Stimulated activated CD4-positive, alpha-beta T cell treated with anti-CD3 and anti-CD28 coated beads, Interleukin-15, amount 100 ng/mL, for 48 hours (primary cell): Measurements from ENCODE around the gene GGCT.
"Not testable (repeated sequence)": the region's sequence is repeated elsewhere in the genome, so short reads cannot be mapped to it uniquely, and the experiment has no call there.

Experiments used
- DNase-seq, 2 donors: peaks; one replicate each; pipeline ENCODE4 v3.0.0-alpha.2; 2020; ENCODE audit warnings: low read depth in 2 of 2

The GGCT gene, protein sequence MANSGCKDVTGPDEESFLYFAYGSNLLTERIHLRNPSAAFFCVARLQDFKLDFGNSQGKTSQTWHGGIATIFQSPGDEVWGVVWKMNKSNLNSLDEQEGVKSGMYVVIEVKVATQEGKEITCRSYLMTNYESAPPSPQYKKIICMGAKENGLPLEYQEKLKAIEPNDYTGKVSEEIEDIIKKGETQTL

GRCh38 chr7:30504301-30505173, at the start of gene GGCT:
Gene GGCT (minus strand): TSS chr7:30504829. CDS start chr7:30504709, 120 bp downstream.
- peak; percentile 95 to 96 for DNase-seq

- DNase-seq: no peak
Observed at GRCh38 chr7:30553546-30553945, 48.9 kb upstream of the GGCT start.

DNA sequence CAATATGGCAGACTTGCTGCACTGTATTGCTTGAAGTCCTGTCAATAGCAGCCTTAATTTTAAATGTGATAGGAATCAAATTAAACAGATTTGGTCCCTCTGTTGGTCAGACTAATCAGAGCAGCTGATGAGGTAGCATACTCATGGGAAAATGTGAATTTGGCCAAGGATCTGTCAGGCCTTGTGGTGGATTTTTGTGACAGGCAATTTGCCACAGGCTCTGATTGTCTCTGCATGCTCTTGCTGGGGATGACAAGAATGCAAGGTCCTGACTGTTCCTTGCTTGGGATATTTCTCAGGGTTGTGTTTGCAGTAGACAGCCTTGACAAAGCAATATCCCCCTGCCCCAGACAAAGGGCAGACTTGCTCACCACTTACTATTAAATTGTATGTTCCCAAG, 48.5 kb upstream of the GGCT start:
- DNase-seq: no peak

DNA sequence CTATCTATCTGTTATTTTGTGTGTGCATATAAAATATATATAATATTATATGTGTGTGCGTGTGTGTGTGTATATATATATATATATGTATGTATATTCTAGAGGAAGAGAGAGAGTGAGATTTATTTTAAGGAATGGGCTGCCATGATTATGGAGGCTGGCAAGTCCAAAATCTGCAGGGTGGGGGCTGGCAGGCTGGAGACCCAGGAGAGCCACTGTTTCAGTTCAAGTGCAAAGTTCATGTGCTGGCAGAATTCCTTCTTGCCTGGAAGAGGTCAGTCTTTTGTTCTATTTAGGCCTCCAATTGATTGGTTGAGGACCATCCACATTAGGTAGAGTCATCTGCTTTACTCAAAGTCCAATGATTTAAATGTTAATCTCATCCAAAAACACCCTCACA, 47.7 kb upstream of the GGCT start:
- DNase-seq: no peak

DNA sequence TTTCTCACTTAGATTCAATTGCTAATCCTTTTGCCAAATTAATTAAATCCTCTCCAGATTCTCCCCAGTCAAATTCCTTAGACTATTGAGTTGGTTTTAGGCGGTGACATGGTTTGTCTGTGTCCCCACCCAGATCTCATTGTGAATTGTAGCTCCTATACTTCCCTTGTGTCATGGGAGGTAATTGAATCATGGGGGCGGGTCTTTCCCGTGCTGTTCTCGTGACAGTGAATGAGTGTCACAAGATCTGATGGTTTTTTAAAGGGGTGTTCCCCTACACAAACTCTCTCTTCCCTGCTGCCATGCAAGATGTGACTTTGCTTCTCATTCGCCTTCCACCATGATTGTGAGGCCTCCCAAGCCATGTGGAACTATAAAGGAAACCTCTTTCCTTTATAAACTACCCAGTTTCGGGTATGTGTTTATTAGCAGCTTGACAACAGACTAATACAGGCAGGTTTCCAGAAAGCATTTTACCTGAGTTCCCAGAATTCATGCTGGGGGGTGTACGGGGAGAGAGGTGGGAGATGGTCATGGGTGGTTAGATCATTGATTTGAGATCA, 45.4 kb upstream of the GGCT start:
- DNase-seq: no peak

GRCh38 chr7:30548845-30549244, 44.2 kb upstream of the GGCT start:
- peak in 1 of 2 donors; percentile 15 for DNase-seq

DNA sequence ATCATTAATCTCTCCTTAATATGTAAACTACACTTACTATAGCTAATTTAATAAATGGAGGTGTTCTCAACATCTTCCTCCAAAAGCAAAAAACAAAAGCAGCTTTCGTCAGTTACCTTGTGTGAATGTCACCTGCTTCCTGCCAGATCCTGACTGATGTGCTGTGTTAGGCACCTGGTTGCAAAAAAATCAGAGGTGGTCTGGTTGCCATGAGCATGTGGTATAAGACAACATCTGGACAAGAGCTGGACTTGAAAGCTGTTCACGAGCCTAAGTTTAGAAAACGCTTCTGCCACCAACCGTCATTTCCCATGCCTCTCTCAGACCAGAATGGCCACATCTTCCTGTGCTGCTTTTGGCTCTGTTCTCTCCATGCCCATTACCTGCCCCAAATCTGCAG, 42.0 kb upstream of the GGCT start:
- no peak for DNase-seq

GRCh38 chr7:30545791-30546555, 41.3 kb upstream of the GGCT start:
- no peak for DNase-seq

DNA sequence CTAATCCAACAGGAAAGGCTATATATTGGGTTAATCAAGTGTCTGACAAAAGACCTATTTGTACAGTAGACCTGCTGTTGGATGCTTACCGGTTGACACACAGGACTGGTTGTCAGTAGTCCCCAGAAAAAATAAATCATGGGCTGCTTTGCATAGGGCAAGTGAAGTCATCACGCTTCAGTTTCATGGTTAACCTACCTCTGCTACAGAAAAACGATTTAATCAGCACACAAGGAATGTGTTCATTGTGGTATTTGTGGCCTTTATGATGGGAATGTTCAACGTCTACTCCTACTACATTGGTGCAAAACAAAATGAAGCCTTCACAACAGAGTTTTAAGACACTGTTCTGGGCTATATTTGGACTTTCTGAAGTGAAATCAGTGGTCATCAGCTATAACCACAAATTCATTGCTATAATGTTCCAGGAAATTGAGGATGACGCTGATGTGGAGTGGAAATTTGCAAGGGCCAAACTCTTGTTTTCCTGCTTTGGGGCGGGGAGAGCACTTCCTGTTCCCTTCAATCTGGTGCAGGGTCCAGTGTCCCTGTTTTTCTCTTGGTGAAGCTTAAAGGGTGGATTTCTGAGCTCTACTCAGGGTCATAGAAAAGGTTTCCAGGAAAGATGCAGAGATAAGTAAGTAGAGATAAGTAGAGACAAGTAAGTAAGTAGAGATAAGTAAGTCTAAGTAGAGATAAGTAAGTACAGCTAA, 39.3 kb upstream of the GGCT start:
- DNase-seq: no peak

DNA sequence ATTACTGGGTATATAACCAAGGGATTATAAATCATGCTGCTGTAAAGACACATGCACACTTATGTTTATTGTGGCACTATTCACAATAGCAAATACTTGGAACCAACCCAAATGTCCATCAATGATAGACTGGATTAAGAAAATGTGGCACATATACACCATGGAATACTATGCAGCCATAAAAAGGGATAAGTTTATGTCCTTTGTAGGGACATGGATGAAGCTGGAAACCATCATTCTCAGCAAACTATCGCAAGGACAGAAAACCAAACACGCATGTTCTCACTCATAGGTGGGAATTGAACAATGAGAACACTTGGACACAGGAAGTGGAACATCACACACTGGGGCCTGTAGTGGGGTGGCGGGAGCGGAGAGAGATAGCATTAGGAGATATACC, 38.5 kb upstream of the GGCT start:
- DNase-seq: not testable (repeated sequence)

GRCh38 chr7:30533886-30534285, 29.3 kb upstream of the GGCT start:
- DNase-seq: no peak

DNA sequence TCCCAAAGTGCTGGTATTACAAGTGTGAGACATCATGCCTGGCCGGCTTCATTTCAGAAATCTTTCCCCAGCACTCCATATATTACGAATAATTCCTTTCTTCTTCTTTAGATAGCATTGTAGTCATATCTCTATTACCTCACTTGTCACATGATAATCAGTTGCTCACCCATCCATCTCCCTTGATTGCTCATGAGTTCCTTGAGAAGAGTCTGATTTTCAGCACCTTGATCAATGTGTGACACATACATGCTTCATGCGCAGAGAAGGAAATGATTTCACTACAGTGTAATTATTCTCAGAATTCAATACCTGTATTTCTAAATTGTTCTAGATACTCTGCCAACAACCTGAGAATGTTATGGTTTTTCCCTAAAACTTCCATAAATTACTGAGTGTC, 26.7 kb upstream of the GGCT start:
- no peak for DNase-seq

DNA sequence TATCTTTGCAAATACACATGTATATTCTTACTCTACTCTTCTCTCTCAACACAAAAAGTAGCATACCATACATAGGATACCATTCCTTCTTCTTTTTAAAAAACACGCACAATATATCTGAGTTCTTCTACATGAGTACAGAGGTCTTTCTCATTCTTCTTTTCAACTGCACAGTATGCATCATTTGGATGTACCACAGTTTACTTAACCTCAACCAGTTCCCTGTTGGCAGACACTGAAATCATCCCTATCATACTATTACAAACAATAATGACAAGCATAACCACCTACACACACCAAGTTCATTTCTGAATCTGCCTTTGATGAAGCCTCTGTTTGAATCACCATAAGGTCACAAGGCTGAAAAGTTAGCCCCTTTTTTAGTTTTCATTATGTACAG, 25.7 kb upstream of the GGCT start:
- no peak for DNase-seq

DNA sequence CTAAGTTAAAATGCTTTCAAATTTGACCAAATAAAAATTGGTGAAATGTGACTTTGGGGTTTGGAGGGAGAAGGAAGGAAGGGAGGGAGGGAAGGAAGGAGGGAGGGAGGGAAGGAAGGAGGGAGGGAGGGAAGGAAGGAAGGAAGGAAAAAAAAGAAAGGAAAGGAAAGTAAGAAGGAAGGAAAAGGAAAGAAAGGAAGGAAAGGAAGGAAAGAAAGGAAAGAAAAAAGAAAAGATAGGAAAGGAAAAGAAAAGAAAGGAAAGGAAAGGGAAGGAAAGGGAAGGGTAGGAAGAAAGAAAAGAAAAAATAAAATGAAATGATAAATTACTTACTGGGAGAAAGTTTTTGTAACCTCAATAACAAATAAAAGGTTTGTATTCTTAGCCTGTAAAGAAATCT, 24.1 kb upstream of the GGCT start:
- DNase-seq: no peak

DNA sequence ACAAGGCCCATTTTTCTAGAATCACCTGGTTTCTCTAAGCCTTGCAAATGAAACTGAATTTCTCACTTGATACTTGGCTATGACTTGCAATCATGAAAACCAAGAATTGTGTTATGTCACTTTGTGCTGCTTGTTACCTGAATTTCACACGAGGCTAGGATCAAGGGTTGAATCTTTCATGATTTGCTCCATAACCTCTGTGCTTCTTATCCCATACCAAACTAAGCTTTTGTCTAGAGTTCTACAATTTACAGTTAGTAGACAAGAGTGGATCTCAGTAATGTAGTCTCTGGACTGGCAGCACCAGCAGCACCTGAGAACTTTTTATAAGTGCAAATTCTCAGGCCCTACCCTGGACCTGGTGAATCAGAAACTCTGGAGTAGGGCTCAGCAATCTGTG, 22.7 kb upstream of the GGCT start:
- not testable (repeated sequence) for DNase-seq

DNA sequence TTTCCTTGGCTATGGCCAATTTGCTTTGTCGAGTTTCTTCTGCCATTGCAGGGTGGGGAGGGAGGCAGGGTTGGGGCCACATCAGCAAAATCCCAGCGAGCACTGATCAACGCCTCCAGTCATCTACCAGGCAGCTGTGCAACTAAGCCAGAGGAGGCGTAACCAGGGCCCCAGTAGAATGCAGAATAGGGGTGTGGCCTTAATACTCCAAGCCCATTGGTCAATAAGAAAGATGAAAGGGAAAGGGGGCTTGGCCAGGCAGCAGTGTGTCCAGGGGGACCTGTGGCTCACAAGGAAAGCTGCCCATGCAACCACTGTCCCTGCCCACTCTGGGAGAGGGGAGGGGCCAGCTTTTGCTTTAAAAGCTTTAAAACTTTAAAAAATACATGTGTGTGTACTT, 21.5 kb upstream of the GGCT start:
- no peak for DNase-seq

DNA sequence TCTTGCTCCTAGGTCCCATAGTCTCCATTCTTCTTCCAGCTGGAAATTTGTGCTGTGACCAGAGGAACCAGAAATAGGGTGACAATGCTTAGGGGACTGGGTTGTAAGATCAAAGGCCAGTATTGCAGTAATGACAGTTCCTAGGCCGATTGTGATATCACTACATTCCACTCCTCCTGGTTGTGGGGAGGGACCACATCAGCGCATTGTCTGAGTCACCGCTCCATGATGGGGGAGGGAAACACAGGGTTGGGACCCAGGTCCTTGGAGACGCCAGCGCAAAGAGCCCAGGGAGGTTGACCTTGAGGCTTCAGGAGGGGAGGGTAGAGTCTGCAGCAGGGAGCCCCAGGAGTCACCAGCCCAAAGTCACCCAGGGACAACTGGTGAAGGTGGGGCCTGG, 20.8 kb upstream of the GGCT start:
- no peak for DNase-seq

GRCh38 chr7:30524545-30524944, 19.9 kb upstream of the GGCT start:
- DNase-seq: no peak

DNA sequence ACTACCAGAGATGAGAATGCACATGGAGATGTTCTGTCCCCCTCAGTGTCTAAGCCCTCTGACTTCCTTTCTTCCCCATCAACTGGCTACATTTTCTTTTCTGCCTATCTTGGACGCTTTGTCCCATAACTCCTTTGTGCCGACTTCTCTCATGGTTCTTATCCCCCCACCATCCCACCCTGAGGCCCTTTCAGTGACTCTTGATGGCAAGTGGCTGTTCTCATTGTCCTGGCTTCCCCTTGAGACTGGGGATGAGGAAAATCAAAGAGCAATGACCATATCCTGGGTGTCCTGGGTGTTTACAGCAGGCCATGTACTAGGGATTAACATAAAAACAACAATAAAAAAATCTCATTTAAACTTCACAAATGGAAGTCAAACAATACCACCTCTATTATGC, 18.8 kb upstream of the GGCT start:
- DNase-seq: no peak

DNA sequence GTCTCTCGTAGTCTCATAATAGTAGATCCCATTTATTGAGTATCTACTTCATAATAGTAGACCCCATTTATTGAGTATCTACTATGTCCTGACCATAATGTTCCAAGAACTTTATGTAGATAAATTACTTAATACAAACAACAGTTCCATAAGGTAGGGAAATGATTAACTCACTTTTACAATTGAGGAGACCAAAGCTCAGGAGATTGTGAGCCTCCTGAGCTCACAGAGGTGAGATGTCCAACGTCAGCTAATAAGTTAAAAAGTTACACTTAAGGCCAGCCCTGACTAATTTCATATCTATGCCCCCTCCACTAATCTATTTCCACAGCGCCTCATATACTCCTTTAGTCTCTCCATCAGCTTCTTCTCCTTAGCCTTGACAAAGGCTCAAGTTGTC, 17.5 kb upstream of the GGCT start:
- no peak for DNase-seq

GRCh38 chr7:30521532-30521931, 16.9 kb upstream of the GGCT start:
- no peak for DNase-seq

DNA sequence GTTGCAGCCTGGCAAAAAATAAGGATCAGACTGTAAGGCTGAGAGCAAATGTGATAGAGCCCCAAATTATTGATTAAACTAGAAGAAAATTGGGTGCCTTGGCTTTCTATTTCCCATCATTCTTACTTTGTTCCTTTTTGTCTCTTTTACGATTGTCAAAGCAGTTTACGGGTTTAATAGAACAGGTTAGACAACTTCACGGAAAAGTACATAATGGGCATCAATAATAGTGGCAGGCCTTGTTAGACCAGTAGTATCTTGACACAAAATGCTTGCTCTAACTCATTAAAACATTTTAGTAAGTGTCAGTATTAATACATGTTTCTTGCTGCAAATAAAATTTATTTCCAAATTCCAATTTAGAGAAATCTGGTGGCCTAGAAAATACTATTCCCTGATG, 14.5 kb upstream of the GGCT start:
- DNase-seq: no peak
